SH-SY5Y (cell line): ENCODE data around the gene FEN1.

Source experiments
- GATA2 ChIP-seq: IDR thresholded peaks from 2 replicates; pipeline ENCODE4 v1.6.1; 2011; ENCODE audit warnings: mild to moderate bottlenecking, low read depth, low read length
- GATA3 ChIP-seq: IDR thresholded peaks from 2 replicates; pipeline ENCODE4 v1.6.1; 2011; ENCODE audit warnings: low read depth, mild to moderate bottlenecking, low read length, moderate library complexity

The FEN1 gene, protein sequence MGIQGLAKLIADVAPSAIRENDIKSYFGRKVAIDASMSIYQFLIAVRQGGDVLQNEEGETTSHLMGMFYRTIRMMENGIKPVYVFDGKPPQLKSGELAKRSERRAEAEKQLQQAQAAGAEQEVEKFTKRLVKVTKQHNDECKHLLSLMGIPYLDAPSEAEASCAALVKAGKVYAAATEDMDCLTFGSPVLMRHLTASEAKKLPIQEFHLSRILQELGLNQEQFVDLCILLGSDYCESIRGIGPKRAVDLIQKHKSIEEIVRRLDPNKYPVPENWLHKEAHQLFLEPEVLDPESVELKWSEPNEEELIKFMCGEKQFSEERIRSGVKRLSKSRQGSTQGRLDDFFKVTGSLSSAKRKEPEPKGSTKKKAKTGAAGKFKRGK

DNA sequence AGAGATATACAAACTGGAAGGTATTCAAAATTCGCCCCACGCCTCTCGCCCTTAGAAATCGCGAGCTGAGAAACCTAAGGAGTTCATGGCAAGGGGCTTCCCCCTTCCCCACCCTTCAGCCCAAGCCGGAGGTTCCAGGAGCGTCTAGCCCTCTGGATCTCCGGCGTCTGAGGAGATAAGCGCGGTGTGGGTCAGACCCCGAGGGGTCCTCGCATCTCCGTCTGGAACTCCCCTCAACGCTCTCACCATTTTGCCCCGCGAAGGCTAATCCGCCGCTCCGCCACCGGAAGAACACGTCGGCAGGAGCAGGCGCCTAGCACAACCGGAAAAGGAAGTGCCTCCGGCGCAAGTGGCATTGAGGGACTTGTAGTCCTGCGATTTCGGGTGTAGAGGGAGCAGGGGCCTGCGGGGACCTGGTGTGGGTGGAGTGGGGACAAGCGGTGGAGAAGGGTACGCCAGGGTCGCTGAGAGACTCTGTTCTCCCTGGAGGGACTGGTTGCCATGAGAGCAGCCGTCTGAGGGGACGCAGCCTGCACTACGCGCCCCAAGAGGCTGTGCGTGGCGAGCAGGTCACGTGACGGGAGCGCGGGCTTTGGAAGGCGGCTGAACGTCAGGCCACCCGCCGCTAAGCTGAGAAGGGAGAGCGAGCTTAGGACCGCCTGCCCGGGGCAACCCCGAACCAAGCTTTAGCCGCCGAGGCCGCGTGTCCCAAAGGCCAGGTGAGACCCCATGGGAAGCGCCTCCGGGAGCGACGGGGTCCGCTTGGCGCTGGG is at the start of gene FEN1, which contains the start of gene TMEM258:
Gene FEN1, plus strand, starts transcription at position 602 of the 773 bp plus-strand sequence. CDS start 2,451 bp downstream, outside the sequence.
Gene TMEM258, minus strand, starts transcription at position 290 of the 773 bp plus-strand sequence. Its CDS starts 41 bp downstream, at position 249.
- TF ChIP-seq GATA3: no peak
- TF ChIP-seq GATA2: no peak

DNA sequence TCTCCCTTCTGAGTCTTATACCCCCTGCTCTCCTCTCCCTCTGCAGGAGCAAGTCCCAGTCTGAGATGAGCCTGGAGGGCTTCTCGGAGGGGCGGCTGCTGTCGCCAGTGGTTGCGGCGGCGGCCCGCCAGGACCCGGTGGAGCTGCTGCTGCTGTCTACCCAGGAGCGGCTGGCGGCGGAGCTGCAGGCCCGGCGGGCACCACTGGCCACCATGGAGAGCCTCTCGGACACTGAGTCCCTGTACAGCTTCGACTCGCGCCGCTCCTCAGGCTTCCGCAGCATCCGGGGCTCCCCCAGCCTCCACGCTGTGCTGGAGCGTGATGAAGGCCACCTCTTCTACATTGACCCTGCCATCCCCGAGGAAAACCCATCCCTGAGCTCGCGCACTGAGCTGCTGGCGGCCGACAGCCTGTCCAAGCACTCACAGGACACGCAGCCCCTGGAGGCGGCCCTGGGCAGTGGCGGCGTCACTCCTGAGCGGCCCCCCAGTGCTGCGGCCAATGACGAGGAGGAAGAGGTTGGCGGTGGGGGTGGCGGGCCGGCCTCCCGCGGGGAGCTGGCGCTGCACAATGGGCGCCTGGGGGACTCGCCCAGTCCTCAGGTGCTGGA is 49.1 kb upstream of the FEN1 start:
- TF ChIP-seq GATA3 (no peak), GATA2 (no peak)

DNA sequence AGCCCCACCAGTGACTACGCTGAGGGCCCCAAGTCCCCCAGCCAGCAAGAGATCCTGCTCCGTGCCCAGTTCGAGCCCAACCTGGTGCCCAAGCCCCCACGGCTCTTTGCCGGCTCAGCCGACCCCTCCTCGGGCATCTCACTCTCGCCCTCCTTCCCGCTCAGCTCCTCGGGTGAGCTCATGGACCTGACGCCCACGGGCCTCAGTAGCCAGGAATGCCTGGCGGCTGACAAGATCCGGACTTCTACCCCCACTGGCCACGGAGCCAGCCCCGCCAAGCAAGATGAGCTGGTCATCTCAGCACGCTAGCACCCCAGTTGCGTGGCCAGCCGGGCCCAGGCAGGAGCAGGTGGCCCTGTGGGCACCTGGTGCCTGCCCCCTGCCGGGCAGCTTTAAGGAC is 48.5 kb upstream of the FEN1 start:
- TF ChIP-seq GATA2 (no peak), GATA3 (no peak)

DNA sequence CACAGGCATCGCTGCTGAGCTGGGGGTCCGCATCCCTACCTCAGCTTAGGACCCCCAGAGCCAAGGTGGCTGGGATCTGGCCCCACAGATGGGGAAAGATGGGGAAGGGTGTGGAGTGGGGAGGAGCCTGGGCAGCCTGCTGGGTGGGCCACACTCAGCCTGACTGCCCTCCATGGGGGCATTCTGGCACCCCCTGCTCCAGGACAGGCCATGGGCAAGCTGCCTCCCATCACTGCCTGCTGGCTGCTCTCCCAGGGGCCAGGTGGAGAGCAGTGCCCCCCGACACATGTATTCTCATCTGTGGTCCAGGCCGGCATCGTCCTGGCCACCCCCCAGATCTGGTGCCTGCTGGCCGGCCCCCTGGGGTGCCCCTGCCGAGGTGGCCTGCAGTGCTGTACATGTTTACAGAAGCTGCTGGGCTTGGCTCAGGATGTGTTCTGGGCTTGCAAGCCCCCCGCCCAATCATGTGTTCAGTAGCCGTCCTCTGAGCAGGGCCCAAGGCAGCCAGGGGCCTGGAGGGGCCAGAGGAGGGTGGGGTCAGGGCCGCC is 48.0 kb upstream of the FEN1 start:
- no peak for TF ChIP-seq GATA3
- no peak for TF ChIP-seq GATA2

DNA sequence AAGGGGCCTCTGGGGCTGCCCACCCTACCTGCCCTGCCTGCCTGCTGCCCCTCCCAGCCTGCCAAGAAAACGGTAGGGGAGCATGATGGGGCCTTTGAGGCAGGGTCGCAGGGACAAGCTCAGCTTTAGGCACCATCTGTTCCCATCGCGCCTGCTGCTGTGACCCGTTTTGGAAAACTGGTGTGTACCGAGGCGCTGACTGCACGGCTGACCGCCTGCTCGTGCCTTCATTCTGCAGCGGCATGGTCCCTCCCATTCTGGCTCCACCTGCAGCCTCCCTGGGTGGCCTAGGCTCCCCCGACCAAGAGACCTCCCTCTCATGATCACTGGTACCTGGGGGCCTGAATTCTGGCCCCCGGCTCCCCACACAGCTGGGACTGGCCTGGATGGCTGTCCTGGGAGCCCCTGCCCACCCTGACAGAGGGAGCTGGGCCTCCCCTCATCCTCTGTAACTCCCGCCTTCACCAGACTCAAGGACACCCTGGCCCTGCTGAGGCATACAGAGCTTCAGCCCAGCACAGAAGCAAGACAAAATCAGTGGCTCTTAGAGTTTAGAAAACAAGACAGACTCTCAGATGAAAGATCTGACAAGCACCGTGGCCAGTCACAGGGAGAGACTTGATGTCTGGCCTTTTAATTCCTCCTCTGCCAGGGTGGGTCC is 46.8 kb upstream of the FEN1 start:
- TF ChIP-seq GATA3 (no peak), GATA2 (no peak)

DNA sequence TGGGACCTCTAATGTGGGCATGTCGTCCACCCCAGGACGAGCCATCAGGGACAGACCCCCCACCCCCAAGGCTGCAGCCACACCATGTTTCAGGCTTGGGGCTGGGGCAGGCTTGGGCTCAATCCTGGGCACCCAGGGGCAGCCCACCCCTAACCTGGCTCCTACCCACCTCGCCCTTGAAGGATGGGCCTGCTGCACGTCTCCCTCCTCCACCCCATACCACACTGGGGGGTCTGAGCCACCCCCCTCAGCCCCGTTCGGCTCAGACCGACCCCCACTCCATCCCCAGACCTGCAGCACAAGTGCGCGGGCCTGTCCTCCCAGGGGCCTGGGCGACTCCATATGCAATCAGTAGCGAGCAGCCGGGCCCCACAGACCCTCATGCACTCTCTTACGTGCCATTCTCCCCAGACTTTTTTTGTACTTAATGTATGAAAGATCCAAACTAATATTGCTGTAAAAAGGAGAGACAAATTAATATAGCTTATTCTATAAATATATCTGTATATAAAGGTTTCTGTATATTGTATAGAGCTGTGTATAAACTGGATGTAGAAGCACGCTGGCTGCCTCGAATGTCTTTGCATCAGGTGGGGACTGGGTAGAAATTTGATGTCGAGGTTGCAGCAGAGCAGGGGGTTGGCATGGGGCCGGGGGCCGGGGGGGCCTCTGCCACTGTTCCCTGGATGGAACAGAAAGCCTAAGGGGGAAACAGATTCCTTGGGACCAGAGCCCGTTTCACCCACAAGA is 46.1 kb upstream of the FEN1 start:
- TF ChIP-seq GATA3 (no peak), GATA2 (no peak)

DNA sequence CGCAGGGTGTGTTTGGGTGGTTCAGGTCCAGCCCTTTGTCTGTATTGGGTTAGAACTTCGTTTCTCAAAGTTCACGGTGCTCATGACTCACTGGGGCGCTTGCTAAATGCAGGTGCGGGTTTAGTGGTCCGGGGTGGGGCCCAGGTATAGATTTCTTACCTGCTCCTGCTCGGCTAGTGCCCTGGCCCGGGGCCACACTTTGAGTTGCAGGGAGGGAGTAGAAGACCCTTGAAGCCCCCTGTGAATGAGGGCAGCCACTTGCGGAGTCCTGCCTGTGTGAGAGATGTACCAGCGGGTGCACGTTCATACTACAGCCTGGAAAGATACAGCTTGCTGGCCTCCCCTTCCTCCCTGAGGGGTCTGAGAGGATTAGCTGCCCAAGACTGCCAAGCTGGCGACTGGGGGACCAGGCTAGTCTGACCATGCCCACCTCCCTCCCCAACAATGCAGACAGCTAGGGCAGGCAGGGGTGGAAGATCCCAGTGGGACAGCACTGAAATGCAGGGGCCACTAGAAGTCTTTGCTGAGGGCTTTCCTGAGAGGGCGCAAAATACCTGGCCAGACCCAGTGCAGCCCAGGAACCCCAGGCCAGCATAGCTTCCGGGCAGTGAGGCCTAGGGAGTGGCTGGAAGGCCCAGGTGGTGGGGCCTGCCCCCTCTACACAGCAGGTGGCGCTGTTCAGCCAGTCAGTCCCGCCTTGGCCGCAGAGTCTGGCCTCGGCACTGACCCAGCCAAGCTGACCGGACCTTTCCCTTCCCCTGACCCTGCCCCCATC is 45.3 kb upstream of the FEN1 start:
- TF ChIP-seq GATA3 (no peak), GATA2 (no peak)

DNA sequence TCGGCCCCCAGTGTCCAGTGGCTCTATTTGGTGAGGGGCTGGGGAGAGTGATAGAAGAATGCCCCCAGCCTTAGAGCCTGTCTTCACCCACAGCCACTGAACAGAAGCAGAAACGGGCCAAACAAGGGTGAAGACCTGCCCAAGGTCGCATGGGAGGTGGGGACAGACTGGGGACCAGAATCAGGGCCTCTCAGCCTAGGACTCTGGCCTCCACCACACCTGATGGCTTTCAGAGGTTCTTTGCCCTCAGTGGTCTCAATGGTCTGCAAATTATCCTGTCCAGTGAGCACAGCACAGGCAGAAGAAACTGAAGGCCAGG is 44.8 kb upstream of the FEN1 start:
- TF ChIP-seq GATA3 (no peak), GATA2 (no peak)

DNA sequence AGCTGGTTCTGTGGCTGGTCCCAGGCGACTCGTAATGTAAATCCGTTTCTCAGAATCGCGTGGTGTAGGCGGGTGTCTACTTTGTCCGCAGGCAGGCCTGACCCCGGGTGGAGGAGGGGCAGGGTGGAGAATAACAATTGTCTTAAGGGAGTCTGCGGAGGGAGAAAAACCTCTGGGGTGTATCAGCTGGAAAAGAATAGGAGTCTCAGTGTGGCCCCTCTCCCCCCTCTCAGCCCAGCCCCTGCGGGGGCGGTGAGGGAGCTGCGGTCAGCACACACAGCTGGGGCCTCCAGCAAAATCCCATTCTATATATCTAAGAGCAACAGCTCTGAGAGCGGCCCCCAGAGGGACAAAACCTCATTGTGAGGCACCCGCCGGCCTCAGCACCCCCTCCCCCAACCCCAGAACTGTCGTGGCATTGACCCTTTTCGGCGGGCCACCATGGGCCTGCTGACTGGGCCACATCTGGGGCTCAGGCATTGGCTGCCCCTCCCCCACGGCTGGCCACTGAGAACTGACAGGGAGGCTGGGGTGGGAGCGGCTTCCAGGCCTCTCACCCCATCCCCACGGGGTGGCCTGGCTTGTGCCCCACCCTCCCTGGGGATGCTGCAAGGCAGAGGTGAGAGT is 43.0 kb upstream of the FEN1 start:
- TF ChIP-seq GATA3 (no peak), GATA2 (no peak)

DNA sequence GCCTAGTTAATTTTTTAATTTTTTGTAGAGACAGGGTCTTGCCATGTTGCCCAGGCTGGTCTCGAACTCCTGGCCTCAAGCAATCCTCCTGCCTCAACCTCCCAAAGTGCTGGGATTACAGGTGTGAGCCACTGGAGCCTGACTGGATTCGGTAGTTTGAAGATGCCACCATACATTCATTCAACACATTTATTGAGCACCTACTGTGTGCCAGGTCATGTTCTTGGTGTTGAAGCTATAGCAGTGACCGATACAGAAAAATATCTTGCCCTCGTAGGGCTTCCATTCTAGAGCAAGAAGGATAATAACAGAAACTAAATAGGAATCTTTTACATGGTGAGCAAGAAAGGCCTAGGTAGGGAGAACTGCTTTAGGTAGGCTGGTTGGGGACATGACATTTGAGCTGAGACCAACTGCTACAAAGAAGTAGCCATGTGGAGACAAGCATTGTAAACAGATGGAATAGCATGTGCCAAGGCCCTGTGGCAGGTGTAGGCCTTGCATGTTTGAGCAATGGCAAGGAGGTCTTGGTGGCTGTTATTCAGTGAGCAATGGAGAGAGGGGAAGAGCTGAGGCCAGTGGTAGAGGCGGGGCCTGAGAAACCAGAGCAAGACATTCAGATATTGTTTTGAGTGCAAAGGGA is 42.0 kb upstream of the FEN1 start:
- TF ChIP-seq GATA2 (no peak), GATA3 (no peak)

DNA sequence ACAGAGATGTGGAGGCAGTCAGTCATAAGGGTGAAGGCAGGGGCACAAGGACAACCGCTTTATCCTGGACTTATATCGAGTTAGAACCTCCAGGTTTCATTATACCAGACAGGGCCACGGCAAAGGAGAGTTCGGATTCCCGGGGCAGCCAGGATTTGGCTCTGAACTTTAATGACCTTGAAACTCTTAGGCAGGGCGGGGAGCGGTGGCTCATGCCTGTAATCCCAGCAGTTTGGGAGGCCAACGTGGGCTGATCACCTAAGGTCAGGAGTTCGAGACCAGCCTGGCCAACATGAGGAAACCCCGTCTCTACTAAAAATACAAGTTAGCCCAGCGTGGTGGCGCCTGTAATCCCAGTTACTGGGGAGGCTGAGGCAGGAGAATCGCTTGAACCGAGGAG is 41.3 kb upstream of the FEN1 start:
- TF ChIP-seq GATA2: no peak
- TF ChIP-seq GATA3: no peak
